Stimulated activated naive CD4-positive, alpha-beta T cell (primary cell): ENCODE data around the gene FAM13B.
"Not testable (repeated sequence)": the region's sequence is repeated elsewhere in the genome, so short reads cannot be mapped to it uniquely, and the experiment has no call there.

Source experiments
- DNase-seq, 6 experiments: peaks; one replicate each; lab custom pipeline; 2025; lab: John Stamatoyannopoulos, UW

The FAM13B gene

GRCh38 chr5:138032572-138033385, at the start of gene FAM13B:
Gene FAM13B (minus strand): TSS chr5:138033079. CDS start chr5:138019111, 13,968 bp downstream.
- peak; percentile 71 to 89 (median 76) for DNase-seq

GRCh38 chr5:138082033-138082432, 49.2 kb upstream of the FAM13B start:
- no peak for DNase-seq

GRCh38 chr5:138078006-138078643, 45.2 kb upstream of the FAM13B start:
- DNase-seq, result no peak

- peak; percentile 14 to 59 (median 32) for DNase-seq
Measured at GRCh38 chr5:138077064-138077696, 44.3 kb upstream of the FAM13B start.

GRCh38 chr5:138070026-138070425, 37.1 kb upstream of the FAM13B start:
- not testable (repeated sequence) for DNase-seq

- peak; percentile 14 to 67 (median 52) for DNase-seq
Measured at GRCh38 chr5:138068742-138069600, 36.1 kb upstream of the FAM13B start.

- no peak for DNase-seq
Measured at GRCh38 chr5:138067945-138068344, 35.1 kb upstream of the FAM13B start.

GRCh38 chr5:138065102-138065501, 32.2 kb upstream of the FAM13B start:
- DNase-seq, result no peak

- DNase-seq, result no peak
Measured at GRCh38 chr5:138064526-138064925, 31.6 kb upstream of the FAM13B start.

- DNase-seq, result no peak
Measured at GRCh38 chr5:138054847-138055558, 22.1 kb upstream of the FAM13B start.

GRCh38 chr5:138054206-138054605, 21.3 kb upstream of the FAM13B start:
- DNase-seq, result no peak

GRCh38 chr5:138053554-138053953, 20.7 kb upstream of the FAM13B start:
- no peak for DNase-seq

- not testable (repeated sequence) for DNase-seq
Measured at GRCh38 chr5:138052718-138053117, 19.8 kb upstream of the FAM13B start.

GRCh38 chr5:138051441-138052296, 18.8 kb upstream of the FAM13B start:
- DNase-seq, result no peak

- DNase-seq, result not testable (repeated sequence)
Measured at GRCh38 chr5:138045283-138045682, 12.4 kb upstream of the FAM13B start.

GRCh38 chr5:138038826-138039225, 5.9 kb upstream of the FAM13B start:
- DNase-seq, result no peak

- DNase-seq, result no peak
Measured at GRCh38 chr5:138037907-138038633, 5.2 kb upstream of the FAM13B start.

- no peak for DNase-seq
Measured at GRCh38 chr5:138037271-138037670, 4.4 kb upstream of the FAM13B start.
